Mucosa of descending colon (tissue), 3 donors: Measurements from ENCODE around the gene CPSF3. TPM values are rescaled to one million over a fixed set of nuclear protein-coding genes. Genes with fewer than 3 reads are reported as not detected.

Experiments used
- ATAC-seq: fragments of 200-7000 bp; cut with Tn5 transposase; one replicate; pipeline ENCODE4 v1.9.1; 2020; ENCODE audit warnings: mild to moderate bottlenecking, moderate library complexity
- DNase-seq, 3 donors: peaks; one replicate each; pipeline ENCODE4 v3.0.0-alpha.2; 2020
- H3K36me3 ChIP-seq: fragments of 200-600 bp; one replicate; pipeline ENCODE4 v1.8.0; 2021; ENCODE audit warnings: low read depth, mild to moderate bottlenecking
- H3K4me1 ChIP-seq: fragments of 200-600 bp; one replicate; pipeline ENCODE4 v1.8.0; 2021; ENCODE audit warnings: low read depth, mild to moderate bottlenecking
- H3K4me3 ChIP-seq: fragments of 200-600 bp; one replicate; pipeline ENCODE4 v1.8.0; 2021; ENCODE audit warnings: mild to moderate bottlenecking
- H3K9me3 ChIP-seq: fragments of 200-600 bp; one replicate; pipeline ENCODE4 v1.8.0; 2021; ENCODE audit warnings: mild to moderate bottlenecking
- intact Hi-C, 2 donors: fragments of 100-400 bp; cut with DNase I in 1 of 2; cut with micrococcal nuclease in 1 of 2; formaldehyde crosslinking; loops; one replicate each; pipeline versions ENCODE4 v1.11.0 to v1.11.1; 2022; cut with DNase I, micrococcal nuclease
- total RNA-seq, 3 donors: library from RNA; stranded (reverse); fragmentation: NEBNext Ultra II Directional in 2 of 3; extraction: Animal tissue kit (Norgen Biotek cat#: 25700) in 2 of 3; gene quantifications; one replicate each; pipeline versions ENCODE4 v1.2.1 to v1.2.4, GENCODE V29; 2021 to 2023
- TF ChIP-seq, protein P1 (sequence below): fragments of 200-600 bp; IDR thresholded peaks from one replicate; pipeline ENCODE4 v1.8.0; 2022; ENCODE audit warnings: antibody characterized with exemption, mild to moderate bottlenecking
- donor health status: DM: no; HTN: no; CAD: no; lungs with moderate emphysema.
- donor health status: DM: no; HTN: no; CAD: no.
- donor health status: DM: no; HTN: yes; CAD: no.

The CPSF3 gene
- total RNA-seq, 3 donors from 2014 or later = 20.0 to 26.2 (median 20.9) TPM

DNA sequence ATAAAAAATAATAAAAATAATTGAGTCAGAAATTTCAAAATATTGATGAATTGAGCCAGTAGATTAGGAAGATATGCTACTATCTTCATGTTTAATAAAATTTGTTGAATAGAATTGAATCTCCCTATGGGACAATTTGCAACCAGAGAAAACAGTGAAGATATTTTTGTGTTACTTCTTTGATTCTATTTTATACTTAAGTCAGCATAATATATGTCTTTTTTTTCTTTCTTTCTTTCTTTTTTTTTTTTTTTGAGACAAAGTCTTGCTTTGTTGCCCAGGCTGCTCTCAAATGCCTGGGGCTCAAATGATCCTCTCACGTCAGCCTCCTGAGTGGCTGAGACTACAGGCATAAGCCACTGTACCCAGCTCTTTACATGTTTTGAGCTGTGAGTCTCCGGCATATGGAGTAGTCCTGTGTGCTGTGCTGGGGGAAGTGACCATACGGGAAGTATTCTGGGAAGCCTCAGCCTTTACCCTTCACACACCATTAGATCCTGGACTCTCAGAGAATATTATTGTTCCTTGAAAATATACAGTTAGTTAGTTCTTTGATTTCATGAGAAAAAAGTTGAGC, 37.1 kb downstream of the CPSF3 start:
- no peaks in the 10 kb centered on the region for H3K9me3 ChIP-seq
- H3K4me3 ChIP-seq = no peak overlapping the region
- H3K36me3 ChIP-seq = no peaks in the 10 kb centered on the region
- DNase-seq = no peak
- TF ChIP-seq, protein P1, sequence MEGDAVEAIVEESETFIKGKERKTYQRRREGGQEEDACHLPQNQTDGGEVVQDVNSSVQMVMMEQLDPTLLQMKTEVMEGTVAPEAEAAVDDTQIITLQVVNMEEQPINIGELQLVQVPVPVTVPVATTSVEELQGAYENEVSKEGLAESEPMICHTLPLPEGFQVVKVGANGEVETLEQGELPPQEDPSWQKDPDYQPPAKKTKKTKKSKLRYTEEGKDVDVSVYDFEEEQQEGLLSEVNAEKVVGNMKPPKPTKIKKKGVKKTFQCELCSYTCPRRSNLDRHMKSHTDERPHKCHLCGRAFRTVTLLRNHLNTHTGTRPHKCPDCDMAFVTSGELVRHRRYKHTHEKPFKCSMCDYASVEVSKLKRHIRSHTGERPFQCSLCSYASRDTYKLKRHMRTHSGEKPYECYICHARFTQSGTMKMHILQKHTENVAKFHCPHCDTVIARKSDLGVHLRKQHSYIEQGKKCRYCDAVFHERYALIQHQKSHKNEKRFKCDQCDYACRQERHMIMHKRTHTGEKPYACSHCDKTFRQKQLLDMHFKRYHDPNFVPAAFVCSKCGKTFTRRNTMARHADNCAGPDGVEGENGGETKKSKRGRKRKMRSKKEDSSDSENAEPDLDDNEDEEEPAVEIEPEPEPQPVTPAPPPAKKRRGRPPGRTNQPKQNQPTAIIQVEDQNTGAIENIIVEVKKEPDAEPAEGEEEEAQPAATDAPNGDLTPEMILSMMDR = no peak
- no peak for ATAC-seq
- no peaks in the 10 kb centered on the region for H3K4me1 ChIP-seq
- intact Hi-C loops = no loop called here

DNA sequence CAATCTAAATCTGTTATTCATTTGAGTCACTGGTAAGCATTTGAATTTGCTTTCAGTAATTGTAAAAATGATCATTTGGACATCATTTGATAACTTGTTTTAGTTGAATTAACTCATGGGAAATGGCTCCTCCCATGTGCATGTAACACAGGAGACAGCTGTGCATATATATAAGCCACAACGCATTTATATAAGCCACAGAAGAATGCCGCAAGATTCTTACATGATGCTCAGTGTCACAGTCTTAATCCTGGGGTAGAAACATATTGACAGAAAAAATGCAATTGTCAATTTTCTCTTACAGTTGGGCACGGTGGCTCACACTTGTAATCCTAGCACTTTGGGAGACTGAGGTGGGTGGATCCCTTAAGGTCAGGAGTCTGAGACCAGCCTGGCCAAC, 37.6 kb downstream of the CPSF3 start:
- H3K36me3 ChIP-seq = no peaks in the 10 kb centered on the region
- H3K4me1 ChIP-seq = no peaks in the 10 kb centered on the region
- intact Hi-C loops = no loop called here
- no peak for ATAC-seq
- H3K9me3 ChIP-seq = no peaks in the 10 kb centered on the region
- no peak for DNase-seq
- TF ChIP-seq, protein P1 = no peak
- no peak overlapping the region for H3K4me3 ChIP-seq

DNA sequence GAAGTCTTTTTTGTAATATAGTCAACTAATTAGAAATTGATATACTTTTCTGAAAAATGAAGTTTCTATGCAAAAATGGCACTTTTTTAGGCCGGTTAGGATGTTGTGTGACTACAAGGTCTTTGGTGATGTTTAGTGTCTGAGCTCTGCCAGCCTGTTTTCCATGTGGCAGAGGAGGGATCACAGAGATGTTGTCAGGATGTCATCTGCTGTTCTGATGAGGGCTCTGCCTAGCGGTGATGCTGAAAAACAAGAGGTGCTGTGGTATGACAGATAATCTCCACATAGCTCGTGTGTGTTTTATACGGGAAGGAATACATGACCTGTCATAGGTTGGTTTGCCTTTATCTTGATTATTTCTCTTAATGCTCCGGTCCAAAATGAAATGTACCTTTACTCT, 38.9 kb downstream of the CPSF3 start:
- Histone ChIP-seq H3K4me3 (no peak overlapping the region), H3K36me3 (no peaks in the 10 kb centered on the region), H3K4me1 (no peaks in the 10 kb centered on the region), H3K9me3 (no peaks in the 10 kb centered on the region)
- DNase-seq (no peak), ATAC-seq (no peak)
- intact Hi-C loops = no loop called here
- TF ChIP-seq, protein P1 = no peak

DNA sequence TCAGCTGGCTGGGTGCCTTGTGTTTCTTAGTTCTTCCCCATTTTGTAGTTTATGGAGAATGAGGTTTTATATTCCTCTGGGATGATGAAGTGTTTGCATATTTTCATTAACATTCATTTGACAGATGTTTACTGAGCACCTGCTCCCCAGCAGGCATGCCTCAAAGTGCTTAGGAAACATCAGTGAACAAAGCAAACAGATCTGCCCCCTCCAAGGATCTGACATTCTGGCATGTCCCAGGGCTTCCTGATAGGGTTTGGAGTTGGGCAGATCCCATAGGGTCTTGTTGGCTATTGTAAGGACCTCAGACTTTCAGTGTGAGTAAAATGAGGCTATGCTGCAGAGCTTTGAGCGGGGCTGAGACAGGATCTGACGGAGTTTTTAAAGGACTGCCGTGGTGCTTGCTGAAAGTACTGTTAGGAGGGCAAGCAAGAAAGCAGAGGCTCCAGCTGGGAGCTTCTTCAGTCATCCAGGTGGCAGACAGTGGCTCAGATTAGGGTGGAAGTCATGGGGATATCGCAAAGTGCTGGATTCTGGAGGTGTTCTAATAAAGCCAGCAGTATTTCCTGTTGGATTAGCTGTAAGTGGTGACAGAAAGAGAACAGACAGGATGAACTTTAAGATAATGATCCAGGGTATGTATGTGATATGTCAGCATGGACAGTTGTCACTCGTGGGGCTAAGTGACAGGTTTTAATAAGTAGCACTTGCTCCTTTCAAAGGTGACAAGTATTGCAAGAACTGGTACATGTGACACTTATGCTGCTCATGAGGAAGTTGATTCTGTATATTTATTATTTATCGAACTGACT, 39.6 kb downstream of the CPSF3 start:
- ATAC-seq = no peak
- TF ChIP-seq, protein P1 = no peak

DNA sequence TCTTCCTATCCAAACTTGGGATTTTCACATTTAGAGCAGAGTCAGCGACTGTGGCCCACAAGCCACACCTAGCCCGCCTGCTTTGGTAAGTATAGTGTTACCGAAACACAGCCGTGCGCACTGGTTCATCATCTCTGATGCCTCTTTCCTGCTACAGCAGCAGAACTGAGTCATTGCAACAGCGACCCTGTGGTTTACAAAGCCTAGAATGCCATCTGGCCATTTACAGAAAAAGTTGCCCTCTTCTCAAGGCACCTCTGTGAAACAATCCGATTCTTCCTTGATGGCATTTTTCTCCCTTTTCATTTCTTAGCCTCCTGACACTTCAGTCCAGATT, 40.2 kb downstream of the CPSF3 start:
- intact Hi-C loops = no loop called here
- ATAC-seq (no peak), DNase-seq (no peak)
- TF ChIP-seq, protein P1 = no peak
- Histone ChIP-seq H3K9me3 (no peaks in the 10 kb centered on the region), H3K4me3 (no peak overlapping the region), H3K36me3 (no peaks in the 10 kb centered on the region), H3K4me1 (no peaks in the 10 kb centered on the region)

More for the DNA sequence above, 39.6 kb downstream of the CPSF3 start:
- no peak overlapping the region for H3K4me3 ChIP-seq
- intact Hi-C loops = no loop called here
- H3K9me3 ChIP-seq = no peaks in the 10 kb centered on the region
- no peaks in the 10 kb centered on the region for H3K36me3 ChIP-seq
- no peaks in the 10 kb centered on the region for H3K4me1 ChIP-seq
- no peak for DNase-seq
